Neural progenitor cell (in vitro differentiated cells): ENCODE measurements around the gene CIDEB. TPM values are rescaled to one million over a fixed set of nuclear protein-coding genes. Genes with fewer than 3 reads are reported as not detected.

ENCODE experiments used
- DNase-seq: peaks from one replicate; pipeline ENCODE4 v3.0.0-alpha.2; 2016; ENCODE audit warnings: low spot score
- H2AFZ ChIP-seq: fragments of 200-600 bp; sonication (generic); replicated peaks from 2 replicates; pipeline ENCODE4 v1.6.1; 2016; ENCODE audit warnings: antibody characterized with exemption
- H3F3A ChIP-seq: fragments of 200-600 bp; sonication (generic); 2 replicates; pipeline ENCODE4 v1.6.1; 2016; ENCODE audit warnings: antibody characterized with exemption, low read depth
- H3K27ac ChIP-seq: fragments of 200-600 bp; sonication (generic); 2 replicates; pipeline ENCODE4 v1.5.1; 2016; ENCODE audit warnings: mild to moderate bottlenecking
- H3K27me3 ChIP-seq: fragments of 200-600 bp; sonication (generic); 2 replicates; pipeline ENCODE4 v1.6.1; 2016; ENCODE audit warnings: mild to moderate bottlenecking, moderate library complexity
- H3K36me3 ChIP-seq: fragments of 200-600 bp; sonication (generic); 2 replicates; pipeline ENCODE4 v1.5.1; 2016
- H3K4me1 ChIP-seq: fragments of 200-600 bp; sonication (generic); 2 replicates; pipeline ENCODE4 v1.6.1; 2016; ENCODE audit warnings: mixed run types
- H3K4me2 ChIP-seq: fragments of 200-600 bp; sonication (generic); 2 replicates; pipeline ENCODE4 v1.6.1; 2016
- H3K4me3 ChIP-seq: fragments of 200-600 bp; sonication (generic); 2 replicates; pipeline ENCODE4 v1.5.1; 2016
- H3K79me2 ChIP-seq: fragments of 200-600 bp; sonication (generic); 2 replicates; pipeline ENCODE4 v1.6.1; 2016; ENCODE audit warnings: low read depth
- H3K9ac ChIP-seq: fragments of 200-600 bp; sonication (generic); 2 replicates; pipeline ENCODE4 v1.6.1; 2016
- H3K9me3 ChIP-seq: fragments of 200-600 bp; sonication (generic); 2 replicates; pipeline ENCODE4 v1.5.1; 2016; ENCODE audit warnings: low read depth
- H4K20me1 ChIP-seq: fragments of 200-600 bp; sonication (generic); 2 replicates; pipeline ENCODE4 v1.6.1; 2016; ENCODE audit warnings: low read depth
- H3K27ac Mint-ChIP-seq: 3 replicates; pipeline ENCODE4 v1.8.0; 2021; ENCODE audit warnings: mixed read lengths
- H3K27me3 Mint-ChIP-seq: 2 replicates; pipeline ENCODE4 v1.8.0; 2022; ENCODE audit warnings: low read depth, mild to moderate bottlenecking, inconsistent platforms, moderate library complexity, mixed read lengths; ENCODE audit not compliant: insufficient read depth
- H3K36me3 Mint-ChIP-seq: 3 replicates; pipeline ENCODE4 v1.8.0; 2021; ENCODE audit warnings: mixed read lengths
- H3K4me1 Mint-ChIP-seq: 3 replicates; pipeline ENCODE4 v1.8.0; 2021; ENCODE audit warnings: mixed read lengths
- H3K4me3 Mint-ChIP-seq: 3 replicates; pipeline ENCODE4 v1.8.0; 2021; ENCODE audit warnings: mild to moderate bottlenecking, moderate library complexity, mixed read lengths
- H3K9me3 Mint-ChIP-seq: 3 replicates; pipeline ENCODE4 v1.8.0; 2020; ENCODE audit warnings: mixed read lengths
- EZH2 ChIP-seq: fragments of 200-600 bp; sonication (generic); IDR thresholded peaks from 2 replicates; pipeline ENCODE4 v1.6.1; 2017; ENCODE audit warnings: antibody characterized with exemption, mild to moderate bottlenecking, moderate library complexity
- EZH2phosphoT487 ChIP-seq: fragments of 200-600 bp; sonication (generic); IDR thresholded peaks from 2 replicates; pipeline ENCODE4 v1.6.1; 2017; ENCODE audit warnings: antibody characterized with exemption
- total RNA-seq: library from RNA; depleted of rRNA; stranded (reverse); fragments of >200 nt; gene quantifications from 2 replicates; pipeline ENCODE4 v1.2.3, GENCODE V29; 2015; ENCODE audit warnings: low replicate concordance
- TF ChIP-seq, protein P1 (sequence below): fragments of 200-600 bp; sonication (generic); IDR thresholded peaks from 2 replicates; pipeline ENCODE4 v1.5.1; 2017; ENCODE audit warnings: antibody characterized with exemption, mild to moderate bottlenecking

CIDEB gene
- total RNA-seq, 1 donor from 2014 or later: not detected

DNA sequence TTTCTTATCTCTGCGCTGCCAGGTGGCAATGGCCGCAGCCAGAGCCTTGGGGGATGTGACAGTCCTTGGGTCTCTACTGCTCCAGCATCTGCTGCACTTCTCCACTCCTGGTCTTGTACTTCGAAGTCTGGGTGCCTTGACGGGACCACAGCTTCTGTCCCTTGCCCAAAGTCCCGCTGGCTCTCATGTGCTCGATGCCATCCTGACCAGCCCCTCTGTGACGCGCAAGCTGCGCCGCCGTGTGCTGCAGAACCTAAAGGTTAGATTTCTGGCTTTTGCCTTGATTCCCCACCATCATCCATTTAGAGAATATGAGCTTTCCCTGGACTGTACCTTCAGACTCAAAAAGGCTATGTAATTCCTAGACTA, 3.8 kb downstream of the CIDEB start:
- H3K9ac ChIP-seq: no peak overlapping the region
- Mint-ChIP-seq H3K4me3 (no peak overlapping the region), H3K36me3 (peaks cover 22% of the 10 kb centered on the region), H3K27ac (no peak overlapping the region), H3K9me3 (no peaks in the 10 kb centered on the region), H3K4me1 (peaks cover 20% of the 10 kb centered on the region), H3K27me3 (peaks cover 11% of the 10 kb centered on the region)
- no peak overlapping the region for H3K4me3 ChIP-seq
- TF ChIP-seq EZH2 (no peak), EZH2phosphoT487 (no peak)
- TF ChIP-seq, protein P1, sequence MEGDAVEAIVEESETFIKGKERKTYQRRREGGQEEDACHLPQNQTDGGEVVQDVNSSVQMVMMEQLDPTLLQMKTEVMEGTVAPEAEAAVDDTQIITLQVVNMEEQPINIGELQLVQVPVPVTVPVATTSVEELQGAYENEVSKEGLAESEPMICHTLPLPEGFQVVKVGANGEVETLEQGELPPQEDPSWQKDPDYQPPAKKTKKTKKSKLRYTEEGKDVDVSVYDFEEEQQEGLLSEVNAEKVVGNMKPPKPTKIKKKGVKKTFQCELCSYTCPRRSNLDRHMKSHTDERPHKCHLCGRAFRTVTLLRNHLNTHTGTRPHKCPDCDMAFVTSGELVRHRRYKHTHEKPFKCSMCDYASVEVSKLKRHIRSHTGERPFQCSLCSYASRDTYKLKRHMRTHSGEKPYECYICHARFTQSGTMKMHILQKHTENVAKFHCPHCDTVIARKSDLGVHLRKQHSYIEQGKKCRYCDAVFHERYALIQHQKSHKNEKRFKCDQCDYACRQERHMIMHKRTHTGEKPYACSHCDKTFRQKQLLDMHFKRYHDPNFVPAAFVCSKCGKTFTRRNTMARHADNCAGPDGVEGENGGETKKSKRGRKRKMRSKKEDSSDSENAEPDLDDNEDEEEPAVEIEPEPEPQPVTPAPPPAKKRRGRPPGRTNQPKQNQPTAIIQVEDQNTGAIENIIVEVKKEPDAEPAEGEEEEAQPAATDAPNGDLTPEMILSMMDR: no peak
- H3K27me3 ChIP-seq: no peaks in the 10 kb centered on the region
- peaks cover 11% of the 10 kb centered on the region for H3K4me1 ChIP-seq
- H3K9me3 ChIP-seq: no peaks in the 10 kb centered on the region
- H3K79me2 ChIP-seq: peaks cover 17% of the 10 kb centered on the region
- no peak overlapping the region for H2AFZ ChIP-seq
- no peak for DNase-seq
- no peak overlapping the region for H3K27ac ChIP-seq
- H3K36me3 ChIP-seq: no peaks in the 10 kb centered on the region
- H3F3A ChIP-seq: peaks cover 4% of the 10 kb centered on the region
- H3K4me2 ChIP-seq: no peak overlapping the region
- no peaks in the 10 kb centered on the region for H4K20me1 ChIP-seq

DNA sequence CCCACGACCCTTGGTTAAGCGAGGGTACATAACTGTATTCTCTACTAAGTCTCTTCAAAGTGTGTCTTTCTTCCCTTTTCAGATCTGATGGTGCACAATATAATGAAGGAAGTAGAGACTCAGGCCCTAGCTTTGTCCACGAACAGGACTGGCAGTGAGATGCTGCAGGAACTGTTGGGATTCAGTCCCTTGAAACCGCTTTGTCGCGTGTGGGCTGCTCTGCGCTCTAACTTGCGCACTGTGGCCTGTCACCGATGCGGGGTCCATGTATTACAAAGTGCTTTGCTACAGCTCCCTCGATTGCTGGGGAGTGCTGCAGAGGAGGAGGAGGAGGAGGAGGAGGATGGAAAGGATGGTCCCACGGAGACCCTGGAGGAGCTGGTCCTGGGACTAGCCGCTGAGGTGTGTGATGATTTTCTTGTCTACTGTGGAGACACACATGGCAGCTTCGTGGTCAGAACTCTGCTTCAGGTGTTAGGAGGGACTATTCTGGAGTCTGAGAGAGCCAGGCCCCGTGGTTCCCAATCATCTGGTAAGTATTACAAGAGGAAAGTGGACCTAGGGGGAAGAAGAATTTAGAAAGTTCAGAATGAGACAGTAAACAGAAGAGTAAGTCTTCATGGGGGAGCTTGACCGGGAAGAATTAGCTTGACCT, 7.3 kb downstream of the CIDEB start:
- H2AFZ ChIP-seq: no peak overlapping the region
- H3K27me3 ChIP-seq: no peaks in the 10 kb centered on the region
- TF ChIP-seq EZH2 (no peak), EZH2phosphoT487 (no peak)
- TF ChIP-seq, protein P1: no peak
- H3K27ac ChIP-seq: no peak overlapping the region
- Mint-ChIP-seq H3K27me3 (peaks cover 4% of the 10 kb centered on the region), H3K36me3 (peaks cover 22% of the 10 kb centered on the region), H3K9me3 (no peaks in the 10 kb centered on the region), H3K4me1 (peaks cover 25% of the 10 kb centered on the region), H3K27ac (no peak overlapping the region), H3K4me3 (peak overlapping the region; percentile 94)
- H3K4me1 ChIP-seq: peaks cover 16% of the 10 kb centered on the region
- H4K20me1 ChIP-seq: no peaks in the 10 kb centered on the region
- H3K9me3 ChIP-seq: no peaks in the 10 kb centered on the region
- H3K4me3 ChIP-seq: peak overlapping the region; percentile 91
- H3F3A ChIP-seq: peaks cover 12% of the 10 kb centered on the region
- no peak for DNase-seq
- H3K79me2 ChIP-seq: peaks cover 17% of the 10 kb centered on the region
- H3K9ac ChIP-seq: peak overlapping the region; percentile 67
- peak overlapping the region; percentile 86 for H3K4me2 ChIP-seq
- no peaks in the 10 kb centered on the region for H3K36me3 ChIP-seq

DNA sequence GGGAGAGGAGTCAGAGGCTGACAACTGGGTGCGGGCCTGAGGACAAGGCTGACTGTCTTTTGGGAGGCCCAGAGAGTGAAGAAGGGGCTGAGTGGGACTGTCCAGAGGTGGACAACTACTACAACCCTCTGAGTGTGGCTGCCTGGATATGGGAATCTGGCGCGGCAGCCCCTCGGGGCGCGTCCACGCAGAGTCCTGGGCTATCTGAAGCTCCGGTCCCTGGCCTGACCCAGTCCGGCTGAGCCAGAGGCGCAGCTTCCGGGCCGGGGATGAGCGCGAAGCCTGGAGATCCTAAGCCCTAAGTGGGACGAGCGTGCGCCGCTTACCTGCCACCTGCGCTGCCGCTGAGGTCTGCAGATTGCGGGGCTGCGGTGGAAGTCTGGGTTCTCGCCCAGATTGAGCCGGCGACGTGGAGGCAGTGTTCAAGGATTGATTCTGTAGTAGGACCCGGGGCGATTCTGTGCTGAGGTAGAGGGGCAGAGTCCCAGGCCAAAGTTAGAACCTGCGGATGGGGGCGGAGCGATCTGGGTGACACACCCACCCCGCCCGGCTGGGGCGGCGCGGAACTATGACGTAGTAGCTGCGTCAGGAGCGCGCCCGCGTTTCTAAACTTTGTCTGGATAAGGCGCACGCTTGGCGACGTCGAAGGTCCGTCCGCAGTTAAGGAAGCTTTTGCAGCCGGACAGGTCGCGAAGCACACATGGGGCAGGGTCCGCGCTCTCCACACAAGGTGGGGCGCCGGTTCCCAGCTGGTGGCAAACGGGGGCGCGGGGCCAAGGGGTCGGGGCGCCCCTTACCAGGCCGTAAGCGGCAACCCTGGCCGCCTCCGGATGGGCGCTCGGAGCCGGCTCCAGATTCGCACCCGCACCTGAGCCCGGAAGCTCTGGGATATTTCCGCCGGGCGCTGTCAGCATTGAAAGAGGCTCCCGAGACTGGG, 8.3 kb downstream of the CIDEB start, which contains the start of the genes DHRS1 and NOP9:
TSS of gene DHRS1 (minus strand) at position 526 of the 937 bp plus-strand sequence. CDS start 674 bp downstream, outside the sequence.
TSS of gene NOP9 (plus strand) at position 596 of the 937 bp plus-strand sequence. CDS start at position 701, 105 bp downstream.
- H3K36me3 ChIP-seq: no peaks in the 10 kb centered on the region
- H4K20me1 ChIP-seq: no peaks in the 10 kb centered on the region
- Mint-ChIP-seq H3K27ac (peak within 1 kb of the TSS; percentile 67), H3K27me3 (peaks cover 4% of the 10 kb centered on the region), H3K9me3 (no peaks in the 10 kb centered on the region), H3K36me3 (peaks cover 16% of the 10 kb centered on the region), H3K4me3 (peak within 1 kb of the TSS; percentile 94), H3K4me1 (peaks cover 25% of the 10 kb centered on the region)
- H2AFZ ChIP-seq: peak within 1 kb of the TSS; percentile 96
- H3K9me3 ChIP-seq: no peaks in the 10 kb centered on the region
- DNase-seq: peak; percentile 96
- TF ChIP-seq, protein P1: no peak
- TF ChIP-seq EZH2 (no peak), EZH2phosphoT487 (no peak)
- H3K27ac ChIP-seq: peak within 1 kb of the TSS; percentile 30
- peak within 1 kb of the TSS; percentile 83 for H3K9ac ChIP-seq
- peaks cover 12% of the 10 kb centered on the region for H3F3A ChIP-seq
- peak within 1 kb of the TSS; percentile 86 for H3K4me2 ChIP-seq
- H3K4me1 ChIP-seq: peaks cover 16% of the 10 kb centered on the region
- no peaks in the 10 kb centered on the region for H3K27me3 ChIP-seq
- peak within 1 kb of the TSS; percentile 91 for H3K4me3 ChIP-seq
- H3K79me2 ChIP-seq: peaks cover 17% of the 10 kb centered on the region
